ENCODE measurements around the gene STXBP4. TPM values are rescaled to one million over a fixed set of nuclear protein-coding genes. Genes with fewer than 3 reads are reported as not detected.

STXBP4 gene
- total RNA-seq, 1 donor from 2014 or later, result 4.7 TPM

GRCh38 chr17:55090079-55090492 is 121.5 kb downstream of the STXBP4 start:
- no peaks in the 10 kb centered on the region for H3K36me3 ChIP-seq
- peaks cover 4% of the 10 kb centered on the region for H3K9me3 ChIP-seq (replicated peaks)
- intact Hi-C loops (cut with micrococcal nuclease), result no loop called here
- H3K27ac ChIP-seq (replicated peaks), result no peak overlapping the region
- no peak overlapping the region for H3K4me3 ChIP-seq
- no peak for DNase-seq
- no peak for TF ChIP-seq CTCF (IDR thresholded peaks at IDR 0.05; ENCODE audit: borderline replicate concordance)
- H3K27me3 ChIP-seq (ENCODE audit: low read depth), result no peaks in the 10 kb centered on the region
- H3K4me1 ChIP-seq, result peaks cover 9% of the 10 kb centered on the region

- H3K36me3 ChIP-seq, result peaks cover 4% of the 10 kb centered on the region
- no peak overlapping the region for H3K4me3 ChIP-seq
- no peak for DNase-seq
- H3K27ac ChIP-seq (replicated peaks), result no peak overlapping the region
- no peaks in the 10 kb centered on the region for H3K4me1 ChIP-seq
- H3K9me3 ChIP-seq (replicated peaks), result no peaks in the 10 kb centered on the region
- H3K27me3 ChIP-seq (ENCODE audit: low read depth), result no peaks in the 10 kb centered on the region
- TF ChIP-seq CTCF (IDR thresholded peaks at IDR 0.05; ENCODE audit: borderline replicate concordance), result no peak
- intact Hi-C loops (cut with micrococcal nuclease), result no loop called here
These were observed 124.8 kb downstream of the STXBP4 start for GRCh38 chr17:55093353-55093752.

GRCh38 chr17:55098765-55099164 is 130.2 kb downstream of the STXBP4 start:
- Histone ChIP-seq H3K36me3 (peaks cover 21% of the 10 kb centered on the region), H3K27me3 (ENCODE audit: low read depth) (no peaks in the 10 kb centered on the region), H3K4me1 (no peaks in the 10 kb centered on the region), H3K9me3 (replicated peaks) (peaks cover 15% of the 10 kb centered on the region), H3K4me3 (no peak overlapping the region), H3K27ac (replicated peaks) (no peak overlapping the region)
- TF ChIP-seq CTCF (IDR thresholded peaks at IDR 0.05; ENCODE audit: borderline replicate concordance), result no peak
- intact Hi-C loops (cut with micrococcal nuclease), result no loop called here
- no peak for DNase-seq

GRCh38 chr17:55110521-55110920 is 142.0 kb downstream of the STXBP4 start:
- Histone ChIP-seq H3K4me3 (no peak overlapping the region), H3K4me1 (no peaks in the 10 kb centered on the region), H3K27ac (replicated peaks) (no peak overlapping the region), H3K36me3 (peaks cover 4% of the 10 kb centered on the region), H3K9me3 (replicated peaks) (peaks cover 13% of the 10 kb centered on the region), H3K27me3 (ENCODE audit: low read depth) (no peaks in the 10 kb centered on the region)
- intact Hi-C loops (cut with micrococcal nuclease), result loop anchor here (5.0 kb wide), 1 partner anchor 33 kb away; no protein-coding TSS in a partner anchor
- TF ChIP-seq CTCF (IDR thresholded peaks at IDR 0.05; ENCODE audit: borderline replicate concordance), result no peak
- no peak for DNase-seq

- H3K9me3 ChIP-seq (replicated peaks), result no peaks in the 10 kb centered on the region
- DNase-seq, result no peak
- H3K27ac ChIP-seq (replicated peaks), result no peak overlapping the region
- no peaks in the 10 kb centered on the region for H3K27me3 ChIP-seq (ENCODE audit: low read depth)
- no peak for TF ChIP-seq CTCF (IDR thresholded peaks at IDR 0.05; ENCODE audit: borderline replicate concordance)
- peaks cover 16% of the 10 kb centered on the region for H3K4me1 ChIP-seq
- H3K36me3 ChIP-seq, result no peaks in the 10 kb centered on the region
- intact Hi-C loops (cut with micrococcal nuclease), result loop anchor here (5.0 kb wide), 1 partner anchor 37 kb away; no protein-coding TSS in a partner anchor
- H3K4me3 ChIP-seq, result no peak overlapping the region
These were observed 145.7 kb downstream of the STXBP4 start for GRCh38 chr17:55114283-55114682.

Data from left ventricle myocardium inferior (tissue), 1 donor.